NCI-H1436 treated with DMSO at 0.1 percent for 48 hours (cell line): ENCODE measurements around the gene BEGAIN.

Source experiments
- DNase-seq: peaks from one replicate; lab custom pipeline; 2025; lab: John Stamatoyannopoulos, UW

The BEGAIN gene

GRCh38 chr14:100601064-100601463 is 13.8 kb upstream of the BEGAIN start:
- no peak for DNase-seq

- DNase-seq, result no peak
Observed at GRCh38 chr14:100599981-100600380, 12.8 kb upstream of the BEGAIN start.

- DNase-seq, result no peak
Observed at GRCh38 chr14:100594625-100594951, 7.4 kb upstream of the BEGAIN start.

- DNase-seq, result no peak
Observed at GRCh38 chr14:100593751-100594624, 6.8 kb upstream of the BEGAIN start.

GRCh38 chr14:100592972-100593371 is 5.8 kb upstream of the BEGAIN start:
- no peak for DNase-seq

GRCh38 chr14:100592461-100592891 is 5.3 kb upstream of the BEGAIN start:
- no peak for DNase-seq

- no peak for DNase-seq
Observed at GRCh38 chr14:100591453-100592371, 4.5 kb upstream of the BEGAIN start.

GRCh38 chr14:100590726-100591452 is 3.7 kb upstream of the BEGAIN start:
- no peak for DNase-seq

- DNase-seq, result no peak
Observed at GRCh38 chr14:100589760-100590469, 2.7 kb upstream of the BEGAIN start.

GRCh38 chr14:100589071-100589759 is 2.0 kb upstream of the BEGAIN start:
- DNase-seq, result no peak

GRCh38 chr14:100588671-100589070 is 1.5 kb upstream of the BEGAIN start:
- no peak for DNase-seq

- DNase-seq, result no peak
Observed at GRCh38 chr14:100587763-100588411, 670 bp upstream of the BEGAIN start.

GRCh38 chr14:100586403-100587085 is 673 bp downstream of the BEGAIN start:
- DNase-seq, result no peak

- DNase-seq, result no peak
Observed at GRCh38 chr14:100586153-100586402, 1.1 kb downstream of the BEGAIN start.

GRCh38 chr14:100585448-100586152 is 1.6 kb downstream of the BEGAIN start:
- no peak for DNase-seq

- no peak for DNase-seq
Observed at GRCh38 chr14:100584056-100585031, 2.9 kb downstream of the BEGAIN start.

GRCh38 chr14:100583245-100583644 is 4.0 kb downstream of the BEGAIN start:
- no peak for DNase-seq

- no peak for DNase-seq
Observed at GRCh38 chr14:100582496-100583165, 4.6 kb downstream of the BEGAIN start.
